Dedifferentiated amniotic fluid mesenchymal stem cell (primary cell): ENCODE data around the gene MINDY3.

Experiments
- DNase-seq: peaks from one replicate; pipeline ENCODE4 v3.0.0-alpha.2; 2016; ENCODE audit errors: extremely low spot score

Gene MINDY3

GRCh38 chr10:15738270-15738925 is 121.9 kb downstream of the MINDY3 start:
- DNase-seq = peak; percentile 42

GRCh38 chr10:15737656-15738055 is 122.7 kb downstream of the MINDY3 start:
- no peak for DNase-seq

DNA sequence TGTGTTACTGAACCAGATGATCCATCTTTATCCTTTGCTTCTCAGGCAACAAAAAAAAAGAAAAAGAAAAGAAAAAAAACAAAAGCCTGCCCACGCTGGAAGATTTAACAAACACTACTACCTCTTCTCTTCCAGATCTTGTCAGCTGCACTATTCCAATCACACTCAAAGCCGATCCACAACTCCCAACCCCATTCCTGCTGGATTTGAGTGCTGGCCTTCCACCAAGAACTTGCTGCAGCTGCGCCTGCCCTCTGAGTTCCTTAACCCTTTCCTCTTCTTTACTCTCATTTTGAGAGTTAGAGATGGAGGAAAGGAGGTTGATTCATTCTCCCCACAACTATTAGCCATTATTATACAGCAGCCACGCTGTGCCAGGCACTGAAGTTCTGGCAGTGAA is 124.5 kb downstream of the MINDY3 start:
- DNase-seq = no peak

DNA sequence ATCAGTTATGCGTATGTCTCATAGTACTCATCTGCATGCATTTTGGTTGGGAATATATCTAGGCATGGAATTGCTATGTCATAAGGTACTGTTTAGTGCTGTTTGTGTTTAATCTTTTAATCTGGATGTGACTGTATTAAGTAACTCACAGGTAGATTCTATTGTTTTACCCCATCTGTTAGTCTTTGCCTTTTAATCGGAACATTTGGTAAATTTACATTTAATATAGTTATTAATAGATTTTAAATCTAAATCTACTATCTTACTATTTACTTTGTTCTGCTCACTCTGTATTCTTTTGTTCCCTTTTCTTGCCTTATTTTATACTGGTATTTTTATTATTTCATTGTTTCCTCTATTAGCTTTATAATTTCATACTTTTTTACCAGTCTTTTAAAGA is 130.0 kb downstream of the MINDY3 start:
- DNase-seq = no peak

- DNase-seq = no peak
Observed at GRCh38 chr10:15729890-15730289, 130.4 kb downstream of the MINDY3 start.
